ENCODE data around the gene GNAZ.

- TF ChIP-seq, protein P1, sequence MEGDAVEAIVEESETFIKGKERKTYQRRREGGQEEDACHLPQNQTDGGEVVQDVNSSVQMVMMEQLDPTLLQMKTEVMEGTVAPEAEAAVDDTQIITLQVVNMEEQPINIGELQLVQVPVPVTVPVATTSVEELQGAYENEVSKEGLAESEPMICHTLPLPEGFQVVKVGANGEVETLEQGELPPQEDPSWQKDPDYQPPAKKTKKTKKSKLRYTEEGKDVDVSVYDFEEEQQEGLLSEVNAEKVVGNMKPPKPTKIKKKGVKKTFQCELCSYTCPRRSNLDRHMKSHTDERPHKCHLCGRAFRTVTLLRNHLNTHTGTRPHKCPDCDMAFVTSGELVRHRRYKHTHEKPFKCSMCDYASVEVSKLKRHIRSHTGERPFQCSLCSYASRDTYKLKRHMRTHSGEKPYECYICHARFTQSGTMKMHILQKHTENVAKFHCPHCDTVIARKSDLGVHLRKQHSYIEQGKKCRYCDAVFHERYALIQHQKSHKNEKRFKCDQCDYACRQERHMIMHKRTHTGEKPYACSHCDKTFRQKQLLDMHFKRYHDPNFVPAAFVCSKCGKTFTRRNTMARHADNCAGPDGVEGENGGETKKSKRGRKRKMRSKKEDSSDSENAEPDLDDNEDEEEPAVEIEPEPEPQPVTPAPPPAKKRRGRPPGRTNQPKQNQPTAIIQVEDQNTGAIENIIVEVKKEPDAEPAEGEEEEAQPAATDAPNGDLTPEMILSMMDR (IDR thresholded peaks at IDR 0.05; ENCODE audit: low read length), result no peak
- no peak for TF ChIP-seq EZH2 (optimal IDR thresholded peaks at IDR 0.05; ENCODE audit: low read depth, low read length)
Measured at GRCh38 chr22:23138584-23139435, 68.5 kb downstream of the GNAZ start.
